GM21515 (cell line): ENCODE results near the gene TNFRSF14.
"Not testable (repeated sequence)": the region's sequence is repeated elsewhere in the genome, so short reads cannot be mapped to it uniquely, and the experiment has no call there.

Experiments used
- ATAC-seq: cut with Tn5 transposase; IDR thresholded peaks from one replicate; pipeline ENCODE4 v1.9.1; 2021; ENCODE audit not compliant: unreplicated experiment

The TNFRSF14 gene

DNA sequence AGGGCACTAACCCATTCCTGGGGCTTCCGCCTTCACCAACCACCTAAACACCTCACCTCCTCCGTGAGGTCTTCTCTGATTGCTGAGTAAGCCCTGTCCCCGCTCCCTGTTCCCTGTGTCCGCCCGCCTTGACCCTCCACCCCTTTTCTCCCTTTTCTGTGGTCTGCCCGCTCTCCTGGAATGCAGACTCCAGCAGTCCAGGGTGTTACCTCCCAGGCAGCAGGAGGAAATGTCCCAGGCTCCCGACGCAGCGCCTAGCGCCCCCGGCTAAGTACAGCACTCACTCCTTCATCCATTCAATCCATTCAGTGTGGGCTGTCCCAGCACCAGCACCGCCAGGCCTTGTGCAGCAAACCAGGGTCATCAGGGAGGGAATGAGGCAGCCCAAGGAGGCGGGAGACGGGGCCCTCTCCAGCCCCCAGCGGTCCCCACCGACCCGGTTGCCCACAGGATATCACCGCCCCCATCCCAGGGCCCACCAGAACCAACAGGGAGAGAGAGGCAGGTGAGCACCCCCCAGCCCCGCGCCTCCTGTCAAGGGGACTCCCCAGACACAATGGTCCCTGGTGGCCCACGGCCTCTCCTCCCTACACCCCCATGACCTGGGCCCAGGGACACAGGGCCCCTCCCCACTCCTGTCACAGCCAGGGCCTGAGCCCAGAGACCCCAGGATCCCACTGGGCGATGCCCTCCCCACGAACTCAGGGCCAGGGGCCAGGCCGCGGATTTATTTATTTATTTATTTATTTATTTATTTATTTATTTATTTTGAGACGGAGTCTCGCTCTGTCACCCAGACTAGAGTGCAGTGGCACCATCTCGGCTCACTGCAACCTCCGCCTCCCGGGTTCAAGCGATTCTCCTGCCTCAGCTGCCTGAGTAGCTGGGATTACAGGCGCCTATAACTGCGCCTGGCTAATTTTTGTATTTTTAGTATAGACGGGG is 10.2 kb downstream of the TNFRSF14 start:
- ATAC-seq, result no peak

DNA sequence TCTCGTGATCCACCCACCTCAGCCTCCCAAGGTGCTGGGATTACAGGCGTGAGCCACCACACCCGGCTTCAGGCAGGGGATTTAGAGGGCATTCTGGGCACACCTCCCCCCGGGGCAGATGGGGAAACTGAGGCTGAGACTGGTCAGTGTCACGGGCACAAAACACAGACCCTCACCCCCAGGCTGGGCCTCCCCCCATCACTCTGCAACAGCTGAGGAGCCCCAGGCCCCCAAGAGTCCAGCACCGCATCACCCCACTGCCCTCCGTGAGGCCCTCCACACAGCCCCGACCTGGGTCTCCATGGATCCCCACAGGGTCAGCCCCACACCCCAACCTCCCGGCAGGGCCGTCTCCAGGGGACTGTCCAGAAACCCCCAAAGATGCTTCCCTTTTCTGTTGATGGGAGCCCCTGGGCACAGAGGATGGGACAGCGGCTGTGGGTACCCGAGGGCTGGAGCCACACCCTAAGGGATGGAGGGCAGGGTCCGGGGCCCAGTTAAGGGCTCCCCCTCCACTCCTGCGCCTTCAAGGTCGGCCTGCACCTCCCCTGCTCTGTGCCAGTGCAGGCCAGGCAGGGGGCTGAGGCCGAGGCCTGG is 11.0 kb downstream of the TNFRSF14 start:
- ATAC-seq, result no peak

DNA sequence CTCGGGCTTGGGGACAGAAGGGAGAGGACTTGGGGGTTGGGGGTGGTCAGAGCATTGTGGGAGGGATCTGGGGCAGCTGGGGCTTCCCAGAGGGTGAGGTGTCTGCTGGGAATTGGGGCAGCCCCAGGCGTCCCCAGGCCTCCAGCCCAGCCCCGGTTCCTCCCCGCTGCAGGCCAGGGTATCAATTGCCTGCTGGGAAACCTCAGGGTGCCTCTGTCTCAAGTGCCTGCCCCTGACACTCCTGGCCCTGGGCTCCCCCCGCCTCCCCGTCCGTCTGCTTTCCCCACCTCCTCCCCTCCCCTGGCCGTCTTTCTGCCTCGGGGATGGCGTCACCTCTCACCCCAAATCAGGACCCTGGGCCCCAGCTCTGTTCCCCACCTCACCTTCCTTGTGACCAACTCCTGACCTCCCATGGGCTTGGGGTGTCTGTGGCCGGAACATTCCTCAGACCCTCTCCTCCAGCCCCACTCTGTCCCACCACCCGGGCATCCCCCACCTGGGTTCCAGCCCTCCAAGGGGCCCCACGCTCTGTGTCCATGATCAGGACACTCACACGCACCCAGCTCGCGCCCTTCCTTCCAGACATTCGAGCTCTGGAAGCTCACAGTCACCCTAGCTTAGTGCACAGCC is 12.1 kb downstream of the TNFRSF14 start:
- ATAC-seq, result not testable (repeated sequence)

DNA sequence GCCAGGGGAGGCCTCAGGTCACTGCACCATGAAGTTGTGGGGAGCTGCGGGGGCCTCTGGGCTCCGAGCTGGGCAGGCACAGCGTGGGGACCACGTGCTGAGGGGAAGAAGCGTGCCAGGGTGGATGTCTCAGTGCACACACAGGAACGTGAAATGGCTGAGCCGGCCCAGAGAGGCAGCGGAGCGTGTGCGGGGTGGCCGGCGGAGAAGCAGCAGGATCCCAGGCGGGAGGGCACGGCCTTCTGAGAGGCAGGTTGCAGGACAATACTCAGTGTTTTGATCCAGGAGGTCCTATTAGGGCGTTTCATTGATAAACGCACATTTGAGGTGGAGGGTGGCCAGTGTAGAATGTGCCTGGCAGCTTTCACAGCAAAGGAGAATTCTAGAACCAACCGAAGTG is 12.9 kb downstream of the TNFRSF14 start:
- no peak for ATAC-seq

DNA sequence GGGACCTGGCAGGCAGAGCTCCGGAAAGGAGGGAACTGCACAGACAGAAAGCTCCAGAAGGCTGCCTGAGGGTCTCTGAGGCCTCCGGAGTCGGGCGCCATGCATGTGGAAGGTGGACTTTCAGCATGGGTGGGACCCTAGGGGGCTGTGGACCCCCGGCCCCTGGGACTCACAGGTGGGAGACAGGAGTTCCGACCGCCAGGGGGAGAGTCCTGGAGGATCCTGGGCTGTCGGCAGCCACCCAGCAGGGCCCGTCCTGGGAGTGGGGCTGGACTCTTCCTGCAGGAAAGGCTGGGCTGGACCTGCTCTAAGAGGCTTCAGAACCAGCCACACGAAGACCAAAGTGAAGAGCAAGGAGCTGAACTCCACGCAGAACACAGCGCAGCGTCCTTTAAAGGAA is 13.5 kb downstream of the TNFRSF14 start:
- ATAC-seq, result not testable (repeated sequence)

DNA sequence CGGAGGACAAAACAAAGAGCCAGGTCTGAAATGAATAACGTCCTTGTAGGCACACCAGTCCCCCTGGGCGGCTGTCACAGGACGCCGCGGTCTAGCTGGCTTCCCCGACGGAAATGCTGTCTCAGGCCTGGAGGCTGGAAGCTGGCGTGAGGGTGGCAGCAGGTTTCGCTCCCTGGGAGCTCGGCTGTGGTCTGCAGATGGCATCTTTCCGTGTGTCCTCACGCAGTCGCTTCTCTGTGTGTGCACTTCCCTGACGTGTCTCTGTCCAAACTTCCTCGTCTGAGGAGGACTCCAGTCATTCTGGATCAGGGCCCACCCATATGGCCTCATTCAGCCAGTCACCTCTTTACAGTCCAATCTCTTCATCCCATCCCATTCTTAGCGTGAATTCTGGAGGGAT is 14.2 kb downstream of the TNFRSF14 start:
- ATAC-seq, result no peak

DNA sequence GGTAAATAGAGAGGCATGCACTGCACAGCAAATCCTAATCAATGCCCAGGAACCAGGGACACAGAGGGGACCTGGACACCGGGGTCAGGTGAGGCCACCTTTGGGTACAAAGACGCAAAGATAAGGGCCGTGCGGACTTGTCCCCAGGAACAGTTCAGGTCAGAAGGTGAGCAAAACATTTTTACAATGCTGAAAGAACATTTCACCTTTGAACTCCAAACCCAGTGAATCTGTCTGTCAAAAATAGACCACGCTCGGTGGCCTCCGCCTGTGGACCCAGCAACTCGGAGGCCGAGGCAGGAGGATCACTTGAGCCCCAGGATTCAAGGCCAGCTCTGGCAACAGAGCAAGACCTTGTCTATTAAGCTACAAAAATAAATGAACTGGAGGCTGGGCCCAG is 15.2 kb downstream of the TNFRSF14 start:
- no peak for ATAC-seq

DNA sequence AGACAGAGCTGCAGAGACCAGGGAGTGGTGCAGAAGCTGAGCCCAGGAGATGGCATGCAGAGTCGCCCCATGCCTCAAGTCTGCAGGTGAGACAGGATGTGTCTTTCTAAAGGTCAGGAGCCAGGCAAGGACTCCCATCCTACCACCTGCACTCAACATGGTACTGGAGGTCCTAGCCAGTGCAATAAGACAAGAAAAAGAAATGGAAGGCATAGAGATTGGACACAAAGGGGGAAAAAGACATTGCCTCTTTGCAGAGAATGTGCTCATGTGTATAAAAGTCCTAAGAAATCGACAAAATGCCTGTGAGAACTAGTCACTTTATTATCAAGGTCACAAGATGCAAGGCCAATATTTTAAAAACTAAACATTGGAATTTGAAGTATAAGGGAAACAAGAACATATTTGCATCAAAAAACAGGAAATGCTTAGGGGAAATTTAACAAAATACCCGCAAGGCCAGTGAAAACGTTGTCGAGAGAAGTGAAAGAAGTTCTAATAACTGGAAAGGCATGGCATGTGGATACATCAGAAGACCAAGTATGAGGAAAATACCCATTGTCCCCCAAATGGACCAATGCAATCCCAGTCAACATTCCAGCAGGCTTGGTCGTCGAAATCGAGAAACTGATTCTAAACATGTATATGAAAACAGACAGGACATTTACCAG is 17.2 kb downstream of the TNFRSF14 start:
- ATAC-seq, result no peak

DNA sequence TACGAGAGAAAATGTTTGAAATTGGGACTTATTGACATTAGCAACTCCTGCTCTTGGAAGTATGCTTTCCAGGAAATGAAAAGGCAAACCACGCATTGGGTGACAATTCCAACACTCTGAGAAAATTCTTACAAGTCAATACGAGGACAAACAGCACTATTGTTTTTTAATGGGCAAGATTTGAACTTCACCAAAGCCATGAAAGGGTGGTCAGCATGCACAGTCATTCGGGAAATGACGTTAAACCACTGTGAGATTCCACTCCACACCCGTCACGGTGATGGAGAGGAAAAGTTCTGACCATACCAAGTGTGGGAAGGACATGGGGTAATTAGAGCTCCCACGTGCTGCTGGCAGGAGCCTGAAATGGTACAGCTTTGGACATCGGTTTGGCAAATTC is 18.2 kb downstream of the TNFRSF14 start:
- no peak for ATAC-seq

DNA sequence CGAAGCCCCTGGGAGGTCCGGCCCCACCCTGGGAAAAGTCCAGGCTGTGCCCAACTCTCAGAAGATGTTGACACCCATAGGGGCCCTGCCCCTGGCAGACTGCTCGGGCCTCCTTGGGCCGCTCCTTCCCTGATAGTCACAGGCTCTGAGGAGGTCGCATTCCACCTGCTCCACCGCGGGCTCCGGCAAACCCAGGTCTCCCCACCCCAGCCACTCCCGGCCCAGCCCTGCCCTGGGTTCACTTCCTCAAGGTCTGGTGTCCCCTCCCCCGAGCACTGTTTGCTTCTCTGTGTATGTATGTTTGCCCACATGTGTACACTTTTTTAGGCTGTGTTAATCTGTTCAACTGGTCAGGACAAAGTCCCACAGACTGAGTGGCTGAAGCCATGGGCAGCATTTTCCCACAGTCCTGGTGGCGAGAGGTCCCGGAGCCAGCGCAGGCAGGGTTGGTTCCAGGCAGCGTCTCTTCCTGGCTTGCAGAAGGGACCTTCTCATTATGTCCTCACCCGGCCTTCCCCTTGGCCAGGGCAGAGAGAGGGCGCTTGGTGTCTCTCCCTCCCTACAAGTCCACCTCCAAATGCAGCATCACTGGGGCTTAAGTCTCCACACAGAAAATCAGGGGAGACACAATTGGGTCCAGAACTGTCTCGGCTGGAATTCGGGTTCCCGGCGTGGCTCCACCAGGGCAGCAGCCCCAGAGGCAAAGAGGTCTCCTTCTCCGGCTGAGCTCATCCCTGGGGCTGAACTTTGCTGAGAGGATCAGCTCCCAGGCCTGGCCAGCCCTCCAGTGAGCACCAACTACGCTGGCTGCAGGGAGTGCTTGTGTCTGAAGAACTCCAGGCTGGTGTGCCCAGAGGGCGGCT is 19.9 kb downstream of the TNFRSF14 start:
- ATAC-seq, result no peak

DNA sequence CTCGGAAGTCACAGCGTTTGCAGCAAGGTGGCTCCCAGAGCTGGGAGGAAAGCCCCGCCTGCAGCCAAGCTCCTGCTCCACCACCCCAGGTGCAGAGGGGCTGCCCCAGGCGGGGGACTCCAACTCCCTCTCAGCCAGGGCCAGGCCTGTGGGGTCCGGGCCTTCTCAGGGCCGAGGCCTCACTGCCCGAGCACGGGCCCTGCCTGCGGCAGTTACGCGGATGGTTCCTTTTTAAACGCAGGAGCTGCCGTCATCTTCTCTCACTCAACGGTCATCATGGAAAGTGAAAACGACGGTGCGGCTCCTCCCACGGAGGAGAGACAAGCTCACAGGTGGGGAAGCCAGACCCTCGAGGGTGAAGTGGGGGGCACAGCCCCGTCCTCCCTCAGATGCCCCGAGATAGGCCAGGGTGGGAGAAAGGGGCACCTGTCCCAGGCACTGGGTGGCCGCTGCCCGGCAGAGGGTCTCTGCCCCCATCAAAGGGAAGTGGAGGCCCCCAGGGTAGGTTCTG is 21.4 kb downstream of the TNFRSF14 start:
- ATAC-seq, result peak; percentile 39

DNA sequence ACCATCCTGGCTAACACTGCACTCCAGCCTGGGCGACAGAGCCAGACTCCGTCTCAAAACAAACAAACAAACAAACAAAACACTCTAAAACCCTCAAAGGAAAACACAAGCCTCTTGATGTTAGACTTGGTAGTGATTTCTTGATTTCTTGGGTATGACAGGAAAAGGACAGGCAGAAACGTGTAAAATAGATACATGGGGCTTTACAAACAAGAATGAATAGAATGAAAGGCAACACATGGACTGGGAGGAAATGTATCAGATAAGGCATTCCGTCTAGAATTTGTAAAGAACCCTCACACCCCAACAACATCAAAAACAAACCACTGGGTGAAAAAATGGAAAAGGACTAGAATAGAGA is 22.6 kb downstream of the TNFRSF14 start:
- ATAC-seq, result no peak

DNA sequence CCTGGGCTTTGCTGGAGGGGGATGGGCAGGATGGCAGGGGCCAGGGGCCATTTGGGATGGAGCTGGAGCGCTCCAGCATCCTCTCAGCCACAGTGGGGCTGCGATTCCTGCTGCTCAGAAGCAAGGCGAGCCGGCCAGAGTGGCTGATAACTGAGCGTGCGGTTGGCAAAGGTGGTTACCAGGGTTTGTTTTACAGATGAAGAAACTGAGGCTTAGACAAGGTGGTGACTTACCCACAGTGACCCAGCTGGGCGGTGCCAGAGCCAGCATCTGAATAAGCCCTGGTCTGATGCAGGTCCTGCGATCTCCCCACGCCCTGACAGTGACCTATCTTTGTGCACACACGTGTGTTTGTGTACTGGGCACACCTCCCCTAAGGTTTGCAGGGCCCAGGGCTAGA is 24.5 kb downstream of the TNFRSF14 start:
- no peak for ATAC-seq

DNA sequence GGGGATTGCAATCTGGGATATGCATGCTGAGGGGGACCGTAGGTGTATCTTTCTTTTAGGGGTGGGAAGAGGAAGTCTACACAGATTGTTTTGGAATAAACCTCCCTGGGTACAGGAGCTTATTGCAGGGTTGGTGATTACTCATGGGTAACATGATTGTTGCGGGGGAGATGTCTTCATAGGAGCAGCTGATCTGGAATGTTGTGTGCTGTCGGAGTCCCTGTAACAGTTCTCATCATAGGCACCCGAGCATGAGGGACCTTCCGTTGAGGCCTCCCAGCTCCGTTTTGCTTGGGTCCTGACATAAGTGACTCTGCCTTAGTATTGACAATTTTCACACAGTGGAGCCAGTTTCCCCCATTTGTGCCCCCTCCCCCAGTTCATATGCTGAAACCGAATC is 26.2 kb downstream of the TNFRSF14 start:
- no peak for ATAC-seq

DNA sequence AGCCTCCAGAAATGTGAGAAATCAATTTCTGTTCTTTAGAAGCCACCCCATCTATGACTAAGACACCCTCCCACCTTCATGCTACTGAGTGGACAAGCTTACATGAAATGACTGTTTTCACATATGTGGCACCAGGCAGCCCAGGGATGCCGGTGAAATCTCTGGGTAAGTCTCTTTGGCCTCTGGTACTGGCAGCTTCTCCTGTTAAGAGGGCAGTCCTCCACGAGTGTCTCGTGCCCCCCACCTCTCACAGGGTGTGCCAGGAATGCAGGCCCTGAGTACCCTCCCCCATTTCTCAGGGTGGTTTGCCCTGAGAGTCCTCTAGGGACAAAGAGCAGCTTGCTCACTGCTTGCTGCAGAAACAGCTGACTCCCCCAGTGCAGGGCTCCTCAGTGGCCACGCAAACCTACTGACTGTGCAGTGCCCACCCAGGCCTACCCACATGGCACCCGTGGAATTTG is 27.2 kb downstream of the TNFRSF14 start:
- no peak for ATAC-seq

DNA sequence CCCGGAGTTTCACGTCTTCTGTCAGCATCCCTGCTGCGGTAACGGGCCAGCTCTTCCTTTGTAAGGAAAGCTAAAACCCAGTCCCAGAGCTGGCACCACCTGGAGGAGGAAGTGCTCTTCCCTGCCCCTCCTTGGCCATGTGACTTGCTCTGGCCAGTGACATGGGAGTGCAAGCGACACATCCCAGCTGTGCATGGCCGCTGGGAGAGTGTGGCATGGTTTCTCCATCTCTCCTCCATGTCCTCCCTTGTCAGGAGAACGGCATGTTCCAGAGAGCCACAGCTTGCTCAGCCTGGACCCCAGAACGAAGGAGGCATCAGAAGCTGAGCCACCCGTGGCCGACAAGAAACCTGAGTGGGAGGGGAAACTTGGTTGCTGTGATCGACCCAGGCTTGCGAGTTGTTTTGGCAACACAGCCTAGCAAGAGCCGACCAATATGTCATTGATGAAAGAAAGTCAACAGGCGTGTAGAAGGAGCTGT is 27.7 kb downstream of the TNFRSF14 start:
- no peak for ATAC-seq

DNA sequence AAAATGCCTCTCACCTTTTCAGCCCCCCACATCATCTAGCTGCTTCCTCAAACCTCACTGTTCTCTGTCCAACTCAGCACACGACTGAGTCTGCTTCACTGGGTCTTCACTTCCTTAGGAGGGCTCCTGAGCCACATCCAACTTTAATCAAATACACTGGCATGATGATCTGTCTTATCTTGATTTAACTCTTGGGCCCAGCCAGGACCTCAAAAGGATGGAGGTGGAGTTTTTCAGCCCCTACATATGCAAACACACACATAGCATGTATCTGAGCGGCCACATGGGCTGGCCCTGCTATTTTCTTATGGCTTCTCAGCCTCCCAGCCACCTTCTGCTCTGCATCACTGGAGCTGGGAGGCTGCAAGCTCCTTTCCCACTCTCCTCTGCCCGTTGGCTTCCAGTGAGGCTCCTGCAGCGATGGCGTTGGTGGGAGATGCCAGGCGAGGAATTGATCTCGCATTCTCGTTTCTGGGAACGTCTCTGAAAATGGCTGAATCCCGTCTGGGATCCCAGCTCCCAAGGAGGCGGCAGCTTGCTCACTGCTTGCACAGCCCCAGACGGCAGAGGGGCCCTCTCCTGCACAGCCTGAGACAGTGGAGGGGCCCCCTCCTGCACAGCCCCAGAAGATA is 28.6 kb downstream of the TNFRSF14 start:
- no peak for ATAC-seq

DNA sequence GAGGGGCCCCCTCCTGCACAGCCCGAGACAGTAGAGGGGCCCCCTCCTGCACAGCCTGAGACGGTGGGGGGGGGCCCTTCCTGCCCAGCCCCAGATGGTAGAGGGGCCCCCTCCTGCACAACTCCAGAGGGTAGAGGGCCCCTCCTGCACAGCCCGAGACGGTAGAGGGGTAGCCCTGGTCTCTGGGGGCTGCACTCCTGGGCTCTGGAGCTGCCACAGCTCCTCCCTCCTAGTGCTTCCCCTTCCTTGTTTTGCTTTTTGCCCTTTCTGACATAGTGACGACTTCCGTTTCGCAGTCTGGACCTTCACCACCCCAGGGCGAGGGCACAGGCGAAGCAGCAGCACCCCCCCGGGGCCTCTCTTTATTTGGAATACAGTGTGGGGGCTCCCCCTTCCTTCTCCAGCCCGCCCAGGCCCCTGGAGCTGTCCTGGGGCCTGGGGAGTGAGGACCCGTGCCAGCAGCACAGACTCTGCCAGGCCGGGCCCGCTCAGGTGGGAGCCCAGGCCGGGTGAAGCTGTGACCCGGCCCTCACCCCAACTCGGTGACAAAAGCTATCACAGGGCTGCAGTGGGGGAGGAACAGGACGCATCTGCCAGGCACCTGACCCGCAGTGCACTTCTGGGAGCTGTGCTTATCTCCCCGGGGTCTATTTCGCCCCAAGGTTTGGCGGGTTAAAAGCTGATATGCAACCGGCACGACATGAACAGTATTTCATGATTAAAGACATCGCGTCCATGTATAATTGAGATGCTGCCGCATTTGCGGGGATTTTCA is 29.3 kb downstream of the TNFRSF14 start:
- no peak for ATAC-seq
